ENCODE results near the gene ROS1.
A peak's percentile ranks its signal among the peaks of the same experiment; 100 is the strongest.
"Not testable (repeated sequence)": the region's sequence is repeated elsewhere in the genome, so short reads cannot be mapped to it uniquely, and the experiment has no call there.

The ROS1 gene

GRCh38 chr6:117375446-117375845 lies 50.3 kb downstream of the ROS1 start:
- DNase-seq = no peak

- DNase-seq = no peak
Measured at GRCh38 chr6:117373211-117373813, 52.4 kb downstream of the ROS1 start.

GRCh38 chr6:117372289-117372688 lies 53.5 kb downstream of the ROS1 start:
- not testable (repeated sequence) for DNase-seq

GRCh38 chr6:117371492-117371891 lies 54.2 kb downstream of the ROS1 start:
- DNase-seq = no peak

- DNase-seq = no peak
Measured at GRCh38 chr6:117359581-117359980, 66.2 kb downstream of the ROS1 start.

GRCh38 chr6:117354671-117355070 lies 71.1 kb downstream of the ROS1 start:
- DNase-seq = no peak

GRCh38 chr6:117352466-117353081 lies 73.2 kb downstream of the ROS1 start:
- DNase-seq = no peak

GRCh38 chr6:117351521-117351920 lies 74.2 kb downstream of the ROS1 start:
- DNase-seq = no peak

- peak in 1 of 2 experiments; percentile 46 for DNase-seq
Measured at GRCh38 chr6:117346142-117346930, 79.4 kb downstream of the ROS1 start.

GRCh38 chr6:117345292-117345610 lies 80.5 kb downstream of the ROS1 start:
- no peak for DNase-seq

GRCh38 chr6:117344444-117345291 lies 81.1 kb downstream of the ROS1 start:
- DNase-seq = peak in 1 of 2 experiments; percentile 32

GRCh38 chr6:117338567-117338966 lies 87.2 kb downstream of the ROS1 start:
- DNase-seq = peak; percentile 22 to 57

GRCh38 chr6:117329926-117330325 lies 95.8 kb downstream of the ROS1 start:
- no peak for DNase-seq

GRCh38 chr6:117328500-117328899 lies 97.2 kb downstream of the ROS1 start:
- no peak for DNase-seq

GRCh38 chr6:117328005-117328389 lies 97.7 kb downstream of the ROS1 start:
- DNase-seq = no peak

- DNase-seq = no peak
Measured at GRCh38 chr6:117327149-117328004, 98.4 kb downstream of the ROS1 start.

- peak in 1 of 2 experiments; percentile 41 for DNase-seq
Measured at GRCh38 chr6:117326396-117326795, 99.3 kb downstream of the ROS1 start.

GRCh38 chr6:117317261-117317660 lies 108.5 kb downstream of the ROS1 start:
- DNase-seq = peak; percentile 4 to 35

GRCh38 chr6:117311726-117312125 lies 114.0 kb downstream of the ROS1 start:
- no peak for DNase-seq

GRCh38 chr6:117311310-117311709 lies 114.4 kb downstream of the ROS1 start:
- DNase-seq = no peak

- no peak for DNase-seq
Measured at GRCh38 chr6:117309611-117310010, 116.1 kb downstream of the ROS1 start.

GRCh38 chr6:117309069-117309468 lies 116.7 kb downstream of the ROS1 start:
- no peak for DNase-seq

Data from NCI-H446 (cell line).